GM04503 (cell line): ENCODE results near the gene EXOC3L1.

ENCODE experiments used
- DNase-seq: peaks from one replicate; pipeline ENCODE4 v3.0.0-alpha.2; 2012; ENCODE audit warnings: low read depth

The EXOC3L1 gene

GRCh38 chr16:67180166-67180565 is 9.8 kb downstream of the EXOC3L1 start:
- DNase-seq, result no peak

- DNase-seq, result no peak
Measured at GRCh38 chr16:67179421-67180080, 10.4 kb downstream of the EXOC3L1 start.

- no peak for DNase-seq
Measured at GRCh38 chr16:67177743-67178699, 11.9 kb downstream of the EXOC3L1 start.

- DNase-seq, result no peak
Measured at GRCh38 chr16:67176662-67177061, 13.3 kb downstream of the EXOC3L1 start.

GRCh38 chr16:67174706-67175231 is 15.2 kb downstream of the EXOC3L1 start:
- no peak for DNase-seq

GRCh38 chr16:67173808-67174705 is 15.9 kb downstream of the EXOC3L1 start:
- peak; percentile 37 for DNase-seq

GRCh38 chr16:67173323-67173722 is 16.6 kb downstream of the EXOC3L1 start:
- DNase-seq, result no peak

GRCh38 chr16:67170949-67171649 is 18.8 kb downstream of the EXOC3L1 start:
- DNase-seq, result no peak

- DNase-seq, result no peak
Measured at GRCh38 chr16:67170168-67170948, 19.6 kb downstream of the EXOC3L1 start, which contains the start of gene NOL3. TSS of gene NOL3 (plus strand) at chr16:67170538.

GRCh38 chr16:67169642-67170167 is 20.2 kb downstream of the EXOC3L1 start:
- DNase-seq, result no peak

- no peak for DNase-seq
Measured at GRCh38 chr16:67169011-67169451, 20.9 kb downstream of the EXOC3L1 start.

- no peak for DNase-seq
Measured at GRCh38 chr16:67167588-67167987, 22.3 kb downstream of the EXOC3L1 start.

GRCh38 chr16:67166598-67167168 is 23.3 kb downstream of the EXOC3L1 start:
- no peak for DNase-seq

GRCh38 chr16:67166110-67166547 is 23.8 kb downstream of the EXOC3L1 start:
- no peak for DNase-seq

GRCh38 chr16:67165121-67166078 is 24.5 kb downstream of the EXOC3L1 start:
- DNase-seq, result no peak

- DNase-seq, result no peak
Measured at GRCh38 chr16:67164599-67165061, 25.3 kb downstream of the EXOC3L1 start, which contains the start of gene HSF4. TSS of gene HSF4 (plus strand) at chr16:67164745. CDS start at chr16:67164812, 67 bp downstream.

GRCh38 chr16:67163999-67164558 is 25.9 kb downstream of the EXOC3L1 start:
- DNase-seq, result no peak
